Ovary (tissue), 9 donors: ENCODE measurements around the gene PI4K2B. TPM values are rescaled to one million over a fixed set of nuclear protein-coding genes. Genes with fewer than 3 reads are reported as not detected.

ENCODE experiments used
- DNase-seq, 5 donors: peaks; one replicate each; pipeline ENCODE4 v3.0.0-alpha.2; 2019 to 2020
- H3K27ac ChIP-seq, 2 donors: fragments of 200-600 bp; one replicate each; pipeline versions ENCODE4 v1.5.1 to v1.8.0; 2019 to 2022
- H3K27me3 ChIP-seq: fragments of 200-600 bp; one replicate; pipeline ENCODE4 v1.8.0; 2022
- H3K36me3 ChIP-seq: fragments of 200-600 bp; sonication (generic); one replicate; pipeline ENCODE4 v1.5.1; 2019
- H3K4me1 ChIP-seq: one replicate; pipeline ENCODE4 v1.8.1; 2013; ENCODE audit warnings: mild to moderate bottlenecking, moderate library complexity; ENCODE audit not compliant: insufficient read depth
- H3K4me3 ChIP-seq: fragments of 200-600 bp; sonication (generic); one replicate; pipeline ENCODE4 v1.5.1; 2017
- H3K9me3 ChIP-seq, 2 donors: fragments of 200-600 bp in 1 of 2; sonication (generic) in 1 of 2; one replicate each; pipeline versions ENCODE4 v1.5.1 to v1.8.1; 2013 to 2019; ENCODE audit warnings: mild to moderate bottlenecking in 1 of 2, moderate library complexity in 1 of 2
- CTCF ChIP-seq, 3 donors: fragments of 450-650 bp in 2 of 3; fragments of 200-600 bp in 1 of 3; IDR thresholded peaks; one replicate each; pipeline versions ENCODE4 v1.5.1 to v1.8.0; 2016 to 2022; ENCODE audit warnings: antibody characterized with exemption in 3 of 3, mild to moderate bottlenecking in 1 of 3
- EP300 ChIP-seq: sonication (generic); formaldehyde crosslinking; IDR thresholded peaks from one replicate; pipeline ENCODE4 v1.6.1; 2017; ENCODE audit warnings: antibody characterized with exemption
- POLR2A ChIP-seq: fragments of 450-650 bp; IDR thresholded peaks from one replicate; pipeline ENCODE4 v1.6.1; 2017; ENCODE audit warnings: antibody characterized with exemption, mild to moderate bottlenecking, moderate library complexity
- WGBS, 3 donors: extraction: QIAGEN DNeasy Blood & Tissue Kit in 1 of 3; methylation state at CpG; one replicate each; pipeline versions ENCODE4 v1.1.5 to v1.1.7; 2013 to 2017; 5-methylcytosine and 5-hydroxymethylcytosine counted together
- intact Hi-C, 4 donors: fragments of 100-400 bp; cut with DNase I; formaldehyde crosslinking; loops; one replicate each; pipeline versions ENCODE4 v1.11.0 to v1.15.1; 2022 to 2023
- polyA plus RNA-seq, 2 donors: library from polyadenylated mRNA; stranded (reverse); fragments of 200-250 nt in 1 of 2; fragments of 350-450 nt in 1 of 2; fragmentation: Illumina TruSeq in 1 of 2; extraction: RNeasy Lipid Tissue Mini Kit (QIAGEN cat#74804) in 1 of 2; gene quantifications; one replicate each; pipeline ENCODE4 v1.2.3, GENCODE V29; 2013 to 2014
- total RNA-seq, 7 donors: library from RNA; depleted of rRNA in 2 of 7; stranded (reverse); fragments of >200 nt in 2 of 7; fragmentation: NEBNext Ultra II Directional in 3 of 7; extraction: Animal tissue kit (Norgen Biotek cat#: 25700) in 3 of 7; gene quantifications; one replicate each; pipeline versions ENCODE4 v1.1.0 to v1.2.4, GENCODE V29; 2016 to 2023
- donor health status: DM: no; HTN: no; CAD: no; lungs with moderate emphysema.
- donor health status: DM: no; HTN: no; CAD: no.
- donor health status: Bipolar disorder and iron deficiency.
- donor health status: DM: yes; HTN: yes; CAD: no.
- donor health status: DM: no; HTN: no; CAD: no.
- donor health status: DM: yes; HTN: yes; CAD: no.

The PI4K2B gene
- total and polyA plus RNA-seq, 9 donors, result 4.7 to 10.1 (median 8.9) TPM

DNA sequence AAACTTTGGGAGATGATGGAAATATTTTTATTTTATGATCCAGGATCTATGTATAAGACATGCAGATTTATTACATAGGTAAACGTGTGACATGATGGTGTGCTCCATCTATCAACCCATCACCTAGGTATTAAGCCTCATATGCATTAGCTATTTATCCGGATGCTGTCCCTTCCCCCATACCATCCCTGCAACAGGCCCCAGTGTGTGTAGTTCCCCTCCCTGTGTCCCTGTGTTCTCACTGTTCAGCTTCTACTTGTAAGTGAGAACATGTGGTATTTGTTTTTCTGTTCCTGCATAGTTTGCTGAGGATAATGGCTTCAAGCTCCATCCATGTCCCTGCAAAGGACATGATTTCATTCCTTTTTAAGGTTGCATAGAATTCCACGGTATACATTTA, 50.6 kb downstream of the PI4K2B start:
- no peaks in the 10 kb centered on the region for H3K36me3 ChIP-seq
- no peaks in the 10 kb centered on the region for H3K27me3 ChIP-seq
- no peaks in the 10 kb centered on the region for H3K9me3 ChIP-seq
- no peak for TF ChIP-seq POLR2A
- no peak for TF ChIP-seq CTCF (IDR thresholded peaks at IDR 0.05)
- TF ChIP-seq EP300, result no peak
- no peak overlapping the region for H3K27ac ChIP-seq
- DNase-seq, result no peak
- intact Hi-C loops, result no loop called here
- 67 to 88% (median 82%) methylated on average over 3 of the region's 3 CpGs for WGBS, 3 donors
- no peak overlapping the region for H3K4me3 ChIP-seq
- H3K4me1 ChIP-seq, result no peaks in the 10 kb centered on the region

DNA sequence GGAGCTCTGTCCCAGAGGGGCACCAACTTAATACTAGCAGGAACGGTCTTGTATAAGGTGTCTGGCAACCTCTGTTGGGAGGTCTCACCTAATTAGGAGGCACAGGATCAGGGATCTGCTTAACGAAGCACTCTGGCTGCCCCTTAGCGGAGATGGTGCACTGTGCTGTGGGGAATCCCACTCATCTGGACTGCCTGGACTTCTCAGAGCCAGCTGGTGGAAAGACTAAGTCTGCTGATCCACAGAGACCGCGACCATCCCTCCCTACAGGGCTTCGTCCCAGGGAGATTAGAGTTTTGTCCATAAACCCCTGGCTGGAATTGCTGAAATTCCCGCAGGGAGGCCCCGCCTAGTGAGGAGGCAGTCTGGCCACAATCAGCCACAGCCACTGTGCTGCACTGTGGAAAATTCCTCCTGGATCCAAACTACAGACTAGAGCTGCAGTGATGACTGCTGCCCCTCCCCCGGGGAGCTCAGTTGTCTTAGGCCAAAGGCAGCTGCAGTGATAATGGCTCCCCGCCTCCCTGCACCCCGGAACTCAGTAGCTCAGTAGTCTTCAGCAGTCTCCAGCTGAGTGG, 56.7 kb downstream of the PI4K2B start:
- no peaks in the 10 kb centered on the region for H3K9me3 ChIP-seq
- H3K36me3 ChIP-seq, result no peaks in the 10 kb centered on the region
- DNase-seq, result no peak
- no peak for TF ChIP-seq EP300
- TF ChIP-seq CTCF (IDR thresholded peaks at IDR 0.05), result no peak
- no peak for TF ChIP-seq POLR2A
- H3K27me3 ChIP-seq, result no peaks in the 10 kb centered on the region
- 58 to 61% (median 60%) methylated on average over 9 to 11 of the region's 11 CpGs for WGBS, 3 donors
- H3K27ac ChIP-seq, result no peak overlapping the region
- H3K4me3 ChIP-seq, result no peak overlapping the region
- H3K4me1 ChIP-seq, result no peaks in the 10 kb centered on the region
- intact Hi-C loops, result no loop called here

DNA sequence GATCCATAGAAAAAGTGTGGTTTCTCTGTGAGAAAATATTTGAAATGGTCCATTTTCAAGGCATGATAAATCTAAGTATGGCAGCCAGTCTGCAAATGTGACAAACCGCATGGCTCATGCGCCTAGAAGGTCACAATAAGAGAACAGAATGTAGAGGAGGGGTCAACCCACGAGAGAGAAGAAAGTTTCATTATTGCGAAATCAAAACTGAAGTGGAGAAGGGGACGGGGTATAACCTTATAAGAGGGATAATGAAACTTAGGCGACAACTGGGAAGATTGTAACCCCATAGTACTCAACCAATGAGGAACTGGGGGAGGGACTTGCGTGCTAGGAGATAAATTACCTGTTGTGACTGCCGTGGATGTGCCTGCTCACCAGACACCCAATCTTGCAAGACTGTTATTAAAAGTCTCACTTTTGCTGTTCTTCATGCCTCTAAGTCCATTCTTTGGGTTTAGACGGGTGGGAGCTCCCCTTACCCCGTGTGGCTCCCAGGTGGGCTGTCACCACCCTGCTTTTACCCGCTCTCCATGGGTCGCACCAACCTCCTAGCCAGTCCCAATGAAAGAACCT, 57.4 kb downstream of the PI4K2B start:
- TF ChIP-seq POLR2A (no peak), EP300 (no peak), CTCF (IDR thresholded peaks at IDR 0.05) (no peak)
- no peak for DNase-seq
- WGBS, 3 donors, result 73 to 85% (median 84%) methylated on average over 12 of the region's 12 CpGs

GRCh38 chr4:25297528-25298242, 63.9 kb downstream of the PI4K2B start:
- H3K27me3 ChIP-seq, result no peaks in the 10 kb centered on the region
- no peak overlapping the region for H3K27ac ChIP-seq
- intact Hi-C loops, result no loop called here
- WGBS, 3 donors, result 79 to 84% (median 79%) methylated on average over 5 of the region's 5 CpGs
- no peaks in the 10 kb centered on the region for H3K36me3 ChIP-seq
- no peaks in the 10 kb centered on the region for H3K4me1 ChIP-seq
- no peak for DNase-seq
- TF ChIP-seq EP300 (no peak), POLR2A (no peak), CTCF (IDR thresholded peaks at IDR 0.05) (no peak)
- H3K9me3 ChIP-seq, result no peaks in the 10 kb centered on the region
- no peak overlapping the region for H3K4me3 ChIP-seq

More for the DNA sequence above, 57.4 kb downstream of the PI4K2B start:
- Histone ChIP-seq H3K9me3 (no peaks in the 10 kb centered on the region), H3K27ac (no peak overlapping the region), H3K4me3 (no peak overlapping the region), H3K27me3 (no peaks in the 10 kb centered on the region), H3K4me1 (no peaks in the 10 kb centered on the region), H3K36me3 (no peaks in the 10 kb centered on the region)
- intact Hi-C loops, result no loop called here
